CD14-positive monocyte (primary cell): ENCODE results near the gene PLXND1. TPM values are rescaled to one million over a fixed set of nuclear protein-coding genes. Genes with fewer than 3 reads are reported as not detected.

ENCODE experiments used
- DNase-seq, 3 donors: peaks; one replicate each; pipeline ENCODE4 v3.0.0-alpha.2; 2011 to 2022
- H2AFZ ChIP-seq: 2 replicates; pipeline ENCODE4 v1.6.0; 2012; ENCODE audit warnings: mild to moderate bottlenecking, low read depth, low read length, inconsistent platforms; ENCODE audit not compliant: insufficient read depth, poor library complexity, severe bottlenecking
- H3K27ac ChIP-seq, 2 donors: 1 replicate in 1 of 2; 2 replicates in 1 of 2; pipeline ENCODE4 v1.5.1; 2012 to 2013; ENCODE audit warnings: low read length in 2 of 2, control low read depth in 1 of 2, inconsistent platforms in 1 of 2, low read depth in 1 of 2, mild to moderate bottlenecking in 1 of 2
- H3K27me3 ChIP-seq, 2 donors: one replicate each; pipeline versions ENCODE4 v1.6.0 to v1.6.1; 2011 to 2013; ENCODE audit warnings: low read length in 2 of 2; ENCODE audit not compliant: control insufficient read depth in 2 of 2, insufficient read depth in 2 of 2
- H3K36me3 ChIP-seq, 2 donors: replicated peaks in 1 of 2; 1 replicate in 1 of 2; 2 replicates in 1 of 2; pipeline versions ENCODE4 v1.5.1 to v1.6.1; 2012 to 2013; ENCODE audit warnings: low read length in 2 of 2, control low read depth in 1 of 2, inconsistent platforms in 1 of 2, mild to moderate bottlenecking in 1 of 2; ENCODE audit not compliant: insufficient read depth in 2 of 2, control insufficient read depth in 1 of 2
- H3K4me1 ChIP-seq, 2 donors: 1 replicate in 1 of 2; 2 replicates in 1 of 2; pipeline versions ENCODE4 v1.5.1 to v1.6.1; 2012 to 2013; ENCODE audit warnings: low read length in 2 of 2, control low read depth in 1 of 2, inconsistent platforms in 1 of 2, mild to moderate bottlenecking in 1 of 2, moderate library complexity in 1 of 2; ENCODE audit not compliant: insufficient read depth in 2 of 2, control insufficient read depth in 1 of 2
- H3K4me2 ChIP-seq: replicated peaks from 2 replicates; pipeline ENCODE3; 2012; ENCODE audit warnings: low read length, moderate library complexity, mild to moderate bottlenecking; ENCODE audit not compliant: poor library complexity, severe bottlenecking; ENCODE audit errors: extremely low read depth
- H3K4me3 ChIP-seq, 3 experiments: fragments of 200-600 bp in 1 of 3; sonication (generic) in 1 of 3; replicated peaks in 1 of 3; 1 replicate in 2 of 3; 2 replicates in 1 of 3; pipeline ENCODE4 v1.5.1; 2011 to 2013; ENCODE audit warnings: low read length in 3 of 3, mild to moderate bottlenecking in 3 of 3, control low read depth in 2 of 3, low read depth in 2 of 3, inconsistent platforms in 1 of 3, moderate library complexity in 1 of 3
- H3K79me2 ChIP-seq: 2 replicates; pipeline ENCODE4 v1.6.0; 2012; ENCODE audit warnings: mild to moderate bottlenecking, control low read depth, inconsistent platforms, low read length, moderate library complexity; ENCODE audit not compliant: insufficient read depth
- H3K9ac ChIP-seq: 2 replicates; pipeline ENCODE4 v1.6.0; 2017; ENCODE audit warnings: low read length, mild to moderate bottlenecking; ENCODE audit not compliant: insufficient read depth, poor library complexity, severe bottlenecking
- H3K9me3 ChIP-seq, 2 donors: replicated peaks in 1 of 2; 1 replicate in 1 of 2; 2 replicates in 1 of 2; pipeline versions ENCODE4 v1.5.1 to v1.6.1; 2012 to 2013; ENCODE audit warnings: low read length in 2 of 2, control low read depth in 1 of 2; ENCODE audit not compliant: control insufficient read depth in 1 of 2, insufficient read depth in 1 of 2
- H4K20me1 ChIP-seq: 2 replicates; pipeline ENCODE4 v1.6.0; 2012; ENCODE audit warnings: mild to moderate bottlenecking, low read length, control low read depth, moderate library complexity; ENCODE audit not compliant: insufficient read depth
- H3K27ac Mint-ChIP-seq, 7 donors: one replicate each; pipeline ENCODE4 v1.8.0; 2020; ENCODE audit warnings: mild to moderate bottlenecking in 7 of 7, mixed read lengths in 7 of 7, moderate library complexity in 6 of 7, inconsistent platforms in 2 of 7
- H3K27me3 Mint-ChIP-seq, 3 donors: one replicate each; pipeline ENCODE4 v1.8.0; 2021 to 2022; ENCODE audit warnings: low read depth in 3 of 3, mild to moderate bottlenecking in 3 of 3, mixed read lengths in 3 of 3, moderate library complexity in 3 of 3, inconsistent platforms in 1 of 3
- H3K36me3 Mint-ChIP-seq, 2 donors: one replicate each; pipeline ENCODE4 v1.8.0; 2020; ENCODE audit warnings: mixed read lengths in 2 of 2, inconsistent platforms in 1 of 2, mild to moderate bottlenecking in 1 of 2
- H3K4me1 Mint-ChIP-seq: one replicate; pipeline ENCODE4 v1.8.0; 2020; ENCODE audit warnings: mild to moderate bottlenecking, mixed read lengths
- H3K4me3 Mint-ChIP-seq, 2 donors: one replicate each; pipeline ENCODE4 v1.8.0; 2020; ENCODE audit warnings: mild to moderate bottlenecking in 2 of 2, mixed read lengths in 2 of 2, moderate library complexity in 1 of 2
- H3K9me3 Mint-ChIP-seq, 7 donors: one replicate each; pipeline ENCODE4 v1.8.0; 2020 to 2022; ENCODE audit warnings: mixed read lengths in 7 of 7, mild to moderate bottlenecking in 6 of 7, moderate library complexity in 6 of 7, inconsistent platforms in 2 of 7
- WGBS: methylation state at CpG from one replicate; pipeline ENCODE4 v1.1.5; 2013; ENCODE audit warnings: missing lambda C conversion rate; ENCODE audit not compliant: insufficient coverage; 5-methylcytosine and 5-hydroxymethylcytosine counted together
- intact Hi-C, 2 donors: fragments of 100-400 bp; cut with micrococcal nuclease; formaldehyde crosslinking; loops; one replicate each; pipeline versions ENCODE4 v1.15.0 to v1.15.1; 2023
- polyA plus RNA-seq, 3 donors: library from polyadenylated mRNA; depleted of rRNA in 1 of 3; unstranded in 2 of 3; stranded (reverse) in 1 of 3; fragments of 300-500 nt in 2 of 3; fragments of >200 nt in 1 of 3; fragmentation: Illumina TruSeq in 2 of 3; gene quantifications; 1 replicate in 2 of 3; 2 replicates in 1 of 3; pipeline ENCODE4 v1.2.3, GENCODE V29; 2012 to 2021
- small RNA-seq: library from RNA; depleted of rRNA; stranded (forward); fragments of <200 nt; gene quantifications from one replicate; pipeline ENCODE3, GENCODE V24; 2012; ENCODE audit warnings: low read depth; ENCODE audit not compliant: insufficient read length
- TF ChIP-seq, protein P1 (sequence below): fragments of 200-600 bp; IDR thresholded peaks from one replicate; pipeline ENCODE4 v1.8.0; 2022; ENCODE audit warnings: antibody characterized with exemption, mild to moderate bottlenecking

PLXND1 gene
- polyA plus RNA-seq, 3 donors = 7.1 to 170 (median 9.9) TPM

- no peaks in the 10 kb centered on the region for H3K27me3 ChIP-seq
- no peak overlapping the region for H3K27ac ChIP-seq
- Mint-ChIP-seq H3K27ac (no peak overlapping the region), H3K27me3 (peaks cover 0 to 2% (median 0%) of the 10 kb centered on the region in 3 donors), H3K4me1 (peaks cover 4% of the 10 kb centered on the region), H3K9me3 (no peaks in the 10 kb centered on the region), H3K4me3 (no peak overlapping the region), H3K36me3 (peaks cover 62 to 75% of the 10 kb centered on the region in 2 donors)
- TF ChIP-seq, protein P1, sequence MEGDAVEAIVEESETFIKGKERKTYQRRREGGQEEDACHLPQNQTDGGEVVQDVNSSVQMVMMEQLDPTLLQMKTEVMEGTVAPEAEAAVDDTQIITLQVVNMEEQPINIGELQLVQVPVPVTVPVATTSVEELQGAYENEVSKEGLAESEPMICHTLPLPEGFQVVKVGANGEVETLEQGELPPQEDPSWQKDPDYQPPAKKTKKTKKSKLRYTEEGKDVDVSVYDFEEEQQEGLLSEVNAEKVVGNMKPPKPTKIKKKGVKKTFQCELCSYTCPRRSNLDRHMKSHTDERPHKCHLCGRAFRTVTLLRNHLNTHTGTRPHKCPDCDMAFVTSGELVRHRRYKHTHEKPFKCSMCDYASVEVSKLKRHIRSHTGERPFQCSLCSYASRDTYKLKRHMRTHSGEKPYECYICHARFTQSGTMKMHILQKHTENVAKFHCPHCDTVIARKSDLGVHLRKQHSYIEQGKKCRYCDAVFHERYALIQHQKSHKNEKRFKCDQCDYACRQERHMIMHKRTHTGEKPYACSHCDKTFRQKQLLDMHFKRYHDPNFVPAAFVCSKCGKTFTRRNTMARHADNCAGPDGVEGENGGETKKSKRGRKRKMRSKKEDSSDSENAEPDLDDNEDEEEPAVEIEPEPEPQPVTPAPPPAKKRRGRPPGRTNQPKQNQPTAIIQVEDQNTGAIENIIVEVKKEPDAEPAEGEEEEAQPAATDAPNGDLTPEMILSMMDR = no peak
- no peaks in the 10 kb centered on the region for H4K20me1 ChIP-seq
- peaks cover 4% of the 10 kb centered on the region in 2 donors for H3K4me1 ChIP-seq
- no peak overlapping the region for H2AFZ ChIP-seq
- no peak for DNase-seq
- no peak overlapping the region for H3K9ac ChIP-seq
- H3K79me2 ChIP-seq = no peaks in the 10 kb centered on the region
- peaks cover 11 to 78% of the 10 kb centered on the region in 2 donors for H3K36me3 ChIP-seq
- H3K4me2 ChIP-seq = no peak overlapping the region
- H3K9me3 ChIP-seq = no peaks in the 10 kb centered on the region
- 97% methylated on average over 8 of the region's 9 CpGs for WGBS
- no peak overlapping the region for H3K4me3 ChIP-seq
- intact Hi-C loops = no loop called here
Observed at GRCh38 chr3:129506231-129506742, 100.2 kb downstream of the PLXND1 start.

DNA sequence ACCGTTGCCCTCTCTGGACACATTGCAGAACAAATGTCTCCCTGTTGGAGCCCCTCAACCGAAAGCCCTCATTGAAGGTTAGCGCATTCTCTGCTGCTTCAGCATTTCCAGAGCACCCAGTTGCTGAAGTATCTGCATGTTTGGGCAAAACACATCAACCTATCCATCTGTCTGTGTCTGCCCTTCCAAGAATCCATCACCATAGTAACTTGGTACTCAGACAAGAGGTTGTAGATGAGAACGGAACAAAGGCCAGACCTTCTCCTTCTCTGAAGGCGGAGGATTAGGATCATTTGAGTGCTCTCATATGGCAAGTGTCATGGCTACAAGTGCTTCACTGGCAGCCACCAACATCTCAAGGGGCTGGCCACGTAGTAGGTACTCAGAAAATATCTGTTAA is 101.1 kb downstream of the PLXND1 start:
- H3K27ac ChIP-seq = no peak overlapping the region
- WGBS = 96% methylated on average over 6 of the region's 6 CpGs
- peaks cover 18 to 78% of the 10 kb centered on the region in 2 donors for H3K36me3 ChIP-seq
- no peak overlapping the region for H3K4me2 ChIP-seq
- H2AFZ ChIP-seq = no peak overlapping the region
- no peak for DNase-seq
- peaks cover 0 to 2% (median 0%) of the 10 kb centered on the region in 3 donors for H3K27me3 Mint-ChIP-seq
- no peaks in the 10 kb centered on the region for H3K27me3 ChIP-seq
- no peaks in the 10 kb centered on the region for H3K9me3 ChIP-seq
- peak overlapping the region in 2 of 7 donors; percentile 12 to 45 for H3K27ac Mint-ChIP-seq
- H3K9ac ChIP-seq = no peak overlapping the region
- no peak overlapping the region for H3K4me3 Mint-ChIP-seq
- H3K4me1 Mint-ChIP-seq = peaks cover 4% of the 10 kb centered on the region
- H3K4me1 ChIP-seq = peaks cover 4% of the 10 kb centered on the region in 2 donors
- TF ChIP-seq, protein P1 = no peak
- H3K36me3 Mint-ChIP-seq = peaks cover 67 to 79% of the 10 kb centered on the region in 2 donors
- H3K4me3 ChIP-seq = no peak overlapping the region
- intact Hi-C loops = no loop called here
- no peaks in the 10 kb centered on the region for H4K20me1 ChIP-seq
- no peaks in the 10 kb centered on the region for H3K9me3 Mint-ChIP-seq
- H3K79me2 ChIP-seq = no peaks in the 10 kb centered on the region

Small RNAs within 50 kb of the gene (small RNA-seq; reads per million reads assigned to genes)
- gene RN7SL752P = not detected

Other genes starting within 250 kb of the PLXND1 start
- under 1 TPM in 1 of 3 donors, not detected in 2; 0.35 TPM for gene EFCAB12, start 178.0 kb downstream of the PLXND1 start, polyA plus RNA-seq
- gene MBD4, start 166.7 kb downstream of the PLXND1 start, polyA plus RNA-seq = 10 to 100 TPM; 25.6 to 31.5 (median 30.1) TPM
- gene IFT122, start 166.5 kb downstream of the PLXND1 start, polyA plus RNA-seq = 10 to 100 TPM in 1 of 3 donors, 1 to 10 TPM in 2; 3.3 to 12.2 (median 3.6) TPM
- under 1 TPM in 1 of 3 donors, not detected in 2; 0.03 TPM for gene RHO, start 78.0 kb downstream of the PLXND1 start, polyA plus RNA-seq
- not detected for gene H1-8, start 63.5 kb downstream of the PLXND1 start, polyA plus RNA-seq